CD8-positive, alpha-beta memory T cell (primary cell): ENCODE results near the gene RNF11. TPM values are rescaled to one million over a fixed set of nuclear protein-coding genes. Genes with fewer than 3 reads are reported as not detected.

Source experiments
- CTCF ChIA-PET: fragments of 350-600 bp; sonication (Branson Sonifier 250); formaldehyde crosslinking; loops from one replicate; lab custom pipeline; 2021; ENCODE audit warnings: antibody characterized with exemption; lab: Charles Lee
- POLR2A ChIA-PET: fragments of 350-600 bp; sonication (Branson Sonifier 250); formaldehyde crosslinking; loops from one replicate; lab custom pipeline; 2021; ENCODE audit warnings: antibody characterized with exemption; lab: Charles Lee
- DNase-seq, 5 donors: peaks; one replicate each; pipeline versions ENCODE4 v3.0.0 to v3.0.0-alpha.2; 2020 to 2022; ENCODE audit warnings: mixed read lengths in 1 of 5
- H3K27ac ChIP-seq: one replicate; pipeline ENCODE4 v1.7.0; 2013; ENCODE audit warnings: low read depth, mild to moderate bottlenecking, low read length, moderate library complexity
- H3K27me3 ChIP-seq: 2 replicates; pipeline ENCODE4 v1.7.0; 2013; ENCODE audit warnings: low read length, mild to moderate bottlenecking; ENCODE audit not compliant: insufficient read depth, poor library complexity, severe bottlenecking
- H3K36me3 ChIP-seq: 2 replicates; pipeline ENCODE4 v1.7.0; 2013; ENCODE audit warnings: mild to moderate bottlenecking, low read length, moderate library complexity; ENCODE audit not compliant: insufficient read depth
- H3K4me1 ChIP-seq: 2 replicates; pipeline ENCODE4 v1.7.0; 2013; ENCODE audit warnings: mild to moderate bottlenecking, low read length, moderate library complexity; ENCODE audit not compliant: insufficient read depth
- H3K4me3 ChIP-seq: 2 replicates; pipeline ENCODE4 v1.7.0; 2013; ENCODE audit warnings: mild to moderate bottlenecking, low read length
- H3K9me3 ChIP-seq: 2 replicates; pipeline ENCODE4 v1.7.0; 2013; ENCODE audit warnings: mild to moderate bottlenecking, low read length
- H3K27ac Mint-ChIP-seq, 8 donors: one replicate each; pipeline ENCODE4 v1.8.0; 2020 to 2021; ENCODE audit warnings: mixed read lengths in 8 of 8, mild to moderate bottlenecking in 6 of 8, inconsistent platforms in 3 of 8, moderate library complexity in 3 of 8
- H3K27me3 Mint-ChIP-seq, 2 donors: one replicate each; pipeline ENCODE4 v1.8.0; 2020 to 2021; ENCODE audit warnings: mixed read lengths in 2 of 2, mild to moderate bottlenecking in 1 of 2, moderate library complexity in 1 of 2
- H3K36me3 Mint-ChIP-seq, 3 donors: one replicate each; pipeline ENCODE4 v1.8.0; 2020 to 2021; ENCODE audit warnings: mixed read lengths in 3 of 3, inconsistent platforms in 1 of 3, mild to moderate bottlenecking in 1 of 3
- H3K4me1 Mint-ChIP-seq, 3 donors: one replicate each; pipeline ENCODE4 v1.8.0; 2020 to 2021; ENCODE audit warnings: mixed read lengths in 3 of 3, inconsistent platforms in 1 of 3, mild to moderate bottlenecking in 1 of 3
- H3K4me3 Mint-ChIP-seq, 7 donors: one replicate each; pipeline ENCODE4 v1.8.0; 2020 to 2021; ENCODE audit warnings: mixed read lengths in 7 of 7, mild to moderate bottlenecking in 6 of 7, moderate library complexity in 4 of 7, inconsistent platforms in 2 of 7
- H3K9me3 Mint-ChIP-seq, 5 donors: one replicate each; pipeline ENCODE4 v1.8.0; 2020 to 2022; ENCODE audit warnings: mixed read lengths in 5 of 5, mild to moderate bottlenecking in 3 of 5, moderate library complexity in 2 of 5, inconsistent platforms in 1 of 5
- polyA plus RNA-seq: library from polyadenylated mRNA; unstranded; fragments of 300-500 nt; fragmentation: Illumina TruSeq; gene quantifications from one replicate; pipeline ENCODE4 v1.2.3, GENCODE V29; 2021
- total RNA-seq, 2 experiments: library from RNA; stranded (reverse); gene quantifications; one replicate each; pipeline ENCODE4 v1.2.3, GENCODE V29; 2021

Gene RNF11
- total and polyA plus RNA-seq, 3 experiments from 2014 or later = 31.1 to 40.1 (median 37.4) TPM

- peak overlapping the region in 1 of 8 donors; percentile 33 for H3K27ac Mint-ChIP-seq
- H3K9me3 ChIP-seq = no peaks in the 10 kb centered on the region
- H3K27me3 ChIP-seq = no peaks in the 10 kb centered on the region
- ChIA-PET CTCF (no interaction called here), POLR2A (no interaction called here)
- H3K4me3 ChIP-seq = no peak overlapping the region
- H3K27me3 Mint-ChIP-seq = peaks cover 0 to 7% of the 10 kb centered on the region in 2 donors
- H3K27ac ChIP-seq = no peak overlapping the region
- no peaks in the 10 kb centered on the region for H3K36me3 ChIP-seq
- no peak overlapping the region for H3K4me3 Mint-ChIP-seq
- H3K9me3 Mint-ChIP-seq = no peaks in the 10 kb centered on the region
- no peaks in the 10 kb centered on the region for H3K4me1 ChIP-seq
- peaks cover 0 to 2% (median 0%) of the 10 kb centered on the region in 3 donors for H3K36me3 Mint-ChIP-seq
- DNase-seq = no peak
- peaks cover 11 to 17% (median 16%) of the 10 kb centered on the region in 3 donors for H3K4me1 Mint-ChIP-seq
Observed at GRCh38 chr1:51293898-51294515, 57.9 kb downstream of the RNF11 start.

- Histone ChIP-seq H3K36me3 (no peaks in the 10 kb centered on the region), H3K27me3 (no peaks in the 10 kb centered on the region), H3K9me3 (no peaks in the 10 kb centered on the region), H3K4me1 (no peaks in the 10 kb centered on the region), H3K27ac (no peak overlapping the region), H3K4me3 (no peak overlapping the region)
- no peak for DNase-seq
- ChIA-PET CTCF (no interaction called here), POLR2A (no interaction called here)
- H3K4me3 Mint-ChIP-seq = no peak overlapping the region
- no peaks in the 10 kb centered on the region for H3K9me3 Mint-ChIP-seq
- no peaks in the 10 kb centered on the region for H3K36me3 Mint-ChIP-seq
- peak overlapping the region in 2 of 8 donors; percentile 28 to 92 for H3K27ac Mint-ChIP-seq
- H3K4me1 Mint-ChIP-seq = peaks cover 11 to 17% (median 16%) of the 10 kb centered on the region in 3 donors
- H3K27me3 Mint-ChIP-seq = peaks cover 0 to 7% of the 10 kb centered on the region in 2 donors
Observed at GRCh38 chr1:51294566-51295184, 58.6 kb downstream of the RNF11 start.

- Mint-ChIP-seq H3K4me1 (peaks cover 11 to 17% (median 16%) of the 10 kb centered on the region in 3 donors), H3K27me3 (peaks cover 0 to 7% of the 10 kb centered on the region in 2 donors), H3K4me3 (peak overlapping the region in 1 of 7 donors; percentile 74), H3K27ac (peak overlapping the region in 2 of 8 donors; percentile 35 to 54), H3K9me3 (no peaks in the 10 kb centered on the region), H3K36me3 (no peaks in the 10 kb centered on the region)
- ChIA-PET CTCF (interaction anchor here (1.1 to 2.4 kb wide), 8 partner anchors 8 to 220 kb away, joined by 3 to 14 read pairs (median 6); no protein-coding TSS in a partner anchor), POLR2A (no interaction called here)
- Histone ChIP-seq H3K27ac (no peak overlapping the region), H3K4me1 (no peaks in the 10 kb centered on the region), H3K9me3 (no peaks in the 10 kb centered on the region), H3K27me3 (no peaks in the 10 kb centered on the region), H3K36me3 (no peaks in the 10 kb centered on the region), H3K4me3 (no peak overlapping the region)
- no peak for DNase-seq
Observed at GRCh38 chr1:51295926-51296325, 59.9 kb downstream of the RNF11 start.

GRCh38 chr1:51296383-51297357 is 60.6 kb downstream of the RNF11 start:
- POLR2A ChIA-PET = no interaction called here
- Mint-ChIP-seq H3K4me1 (peaks cover 11 to 17% (median 16%) of the 10 kb centered on the region in 3 donors), H3K36me3 (no peaks in the 10 kb centered on the region), H3K4me3 (peak overlapping the region in 6 of 7 donors; percentile 44 to 74 (median 66)), H3K27ac (peak overlapping the region in 3 of 8 donors; percentile 35 to 63 (median 54)), H3K9me3 (no peaks in the 10 kb centered on the region), H3K27me3 (peaks cover 0 to 7% of the 10 kb centered on the region in 2 donors)
- Histone ChIP-seq H3K36me3 (no peaks in the 10 kb centered on the region), H3K4me1 (no peaks in the 10 kb centered on the region), H3K27ac (no peak overlapping the region), H3K4me3 (peak overlapping the region; percentile 6), H3K9me3 (no peaks in the 10 kb centered on the region), H3K27me3 (no peaks in the 10 kb centered on the region)
- peak; percentile 38 to 71 (median 54) for DNase-seq
- CTCF ChIA-PET = interaction anchor here (0.9 to 2.4 kb wide), 11 partner anchors 9 to 465 kb away, joined by 3 to 14 read pairs (median 6); no protein-coding TSS in a partner anchor

GRCh38 chr1:51297401-51298321 is 61.6 kb downstream of the RNF11 start:
- no peaks in the 10 kb centered on the region for H3K36me3 Mint-ChIP-seq

GRCh38 chr1:51298322-51298705 is 62.2 kb downstream of the RNF11 start:
- H3K36me3 Mint-ChIP-seq = no peaks in the 10 kb centered on the region
- POLR2A ChIA-PET = no interaction called here
- Histone ChIP-seq H3K27ac (no peak overlapping the region), H3K36me3 (no peaks in the 10 kb centered on the region), H3K4me1 (no peaks in the 10 kb centered on the region), H3K27me3 (no peaks in the 10 kb centered on the region), H3K9me3 (no peaks in the 10 kb centered on the region), H3K4me3 (no peak overlapping the region)
- peaks cover 0 to 7% of the 10 kb centered on the region in 2 donors for H3K27me3 Mint-ChIP-seq
- H3K4me3 Mint-ChIP-seq = peak overlapping the region in 3 of 7 donors; percentile 5 to 63 (median 57)
- CTCF ChIA-PET = no interaction called here
- H3K27ac Mint-ChIP-seq = peak overlapping the region in 1 of 8 donors; percentile 81
- no peaks in the 10 kb centered on the region for H3K9me3 Mint-ChIP-seq
- no peak for DNase-seq
- H3K4me1 Mint-ChIP-seq = peaks cover 11 to 17% (median 16%) of the 10 kb centered on the region in 3 donors

More at GRCh38 chr1:51297401-51298321, 61.6 kb downstream of the RNF11 start:
- H3K27ac ChIP-seq = no peak overlapping the region
- ChIA-PET POLR2A (no interaction called here), CTCF (interaction anchor here (0.9 to 2.4 kb wide), 10 partner anchors 8 to 464 kb away, joined by 3 to 14 read pairs (median 6); no protein-coding TSS in a partner anchor)
- Mint-ChIP-seq H3K27ac (peak overlapping the region in 2 of 8 donors; percentile 79 to 81), H3K9me3 (no peaks in the 10 kb centered on the region), H3K4me3 (peak overlapping the region; percentile 13 to 74 (median 63)), H3K27me3 (peaks cover 0 to 7% of the 10 kb centered on the region in 2 donors), H3K4me1 (peaks cover 11 to 17% (median 16%) of the 10 kb centered on the region in 3 donors)
- DNase-seq = no peak
- H3K9me3 ChIP-seq = no peaks in the 10 kb centered on the region
- no peaks in the 10 kb centered on the region for H3K4me1 ChIP-seq
- H3K27me3 ChIP-seq = no peaks in the 10 kb centered on the region
- no peaks in the 10 kb centered on the region for H3K36me3 ChIP-seq
- no peak overlapping the region for H3K4me3 ChIP-seq
